Measurements from ENCODE around the gene JARID2.

The JARID2 gene

DNA sequence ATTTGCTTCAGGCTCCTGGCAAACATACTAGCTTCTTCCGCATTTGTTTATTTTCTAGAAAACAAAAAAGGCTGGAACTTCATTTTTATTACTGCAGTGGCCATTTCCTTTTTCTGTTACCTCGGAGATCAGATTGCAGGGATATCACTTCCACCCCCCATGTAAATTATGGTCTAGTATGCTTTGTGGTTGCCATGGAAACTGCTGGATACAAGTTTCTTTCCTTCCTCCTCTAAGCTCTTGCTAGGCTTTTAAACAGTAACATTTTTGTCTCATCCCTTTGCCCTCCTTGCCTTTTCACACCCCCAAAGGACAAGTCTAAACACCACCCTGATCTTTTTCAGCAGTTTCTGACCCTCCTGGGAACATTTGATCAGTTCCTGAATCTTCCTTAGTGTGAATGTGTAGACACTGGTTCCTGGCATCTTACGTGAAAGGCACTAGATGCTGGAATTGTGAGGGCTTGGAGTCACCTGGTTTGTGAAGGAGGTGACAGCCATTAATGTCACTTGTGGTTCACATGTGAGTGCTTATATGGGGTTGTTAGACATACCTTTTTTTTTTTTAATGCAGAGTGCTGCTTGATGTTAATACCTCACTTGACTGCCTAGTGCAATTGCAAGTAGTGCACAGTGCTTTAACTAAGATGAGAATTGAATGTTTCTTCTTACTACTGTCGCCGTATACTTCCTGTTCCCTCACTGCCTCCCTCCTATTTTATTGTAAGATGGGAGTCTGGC is 181.6 kb downstream of the JARID2 start:
- DNase-seq = no peak

DNA sequence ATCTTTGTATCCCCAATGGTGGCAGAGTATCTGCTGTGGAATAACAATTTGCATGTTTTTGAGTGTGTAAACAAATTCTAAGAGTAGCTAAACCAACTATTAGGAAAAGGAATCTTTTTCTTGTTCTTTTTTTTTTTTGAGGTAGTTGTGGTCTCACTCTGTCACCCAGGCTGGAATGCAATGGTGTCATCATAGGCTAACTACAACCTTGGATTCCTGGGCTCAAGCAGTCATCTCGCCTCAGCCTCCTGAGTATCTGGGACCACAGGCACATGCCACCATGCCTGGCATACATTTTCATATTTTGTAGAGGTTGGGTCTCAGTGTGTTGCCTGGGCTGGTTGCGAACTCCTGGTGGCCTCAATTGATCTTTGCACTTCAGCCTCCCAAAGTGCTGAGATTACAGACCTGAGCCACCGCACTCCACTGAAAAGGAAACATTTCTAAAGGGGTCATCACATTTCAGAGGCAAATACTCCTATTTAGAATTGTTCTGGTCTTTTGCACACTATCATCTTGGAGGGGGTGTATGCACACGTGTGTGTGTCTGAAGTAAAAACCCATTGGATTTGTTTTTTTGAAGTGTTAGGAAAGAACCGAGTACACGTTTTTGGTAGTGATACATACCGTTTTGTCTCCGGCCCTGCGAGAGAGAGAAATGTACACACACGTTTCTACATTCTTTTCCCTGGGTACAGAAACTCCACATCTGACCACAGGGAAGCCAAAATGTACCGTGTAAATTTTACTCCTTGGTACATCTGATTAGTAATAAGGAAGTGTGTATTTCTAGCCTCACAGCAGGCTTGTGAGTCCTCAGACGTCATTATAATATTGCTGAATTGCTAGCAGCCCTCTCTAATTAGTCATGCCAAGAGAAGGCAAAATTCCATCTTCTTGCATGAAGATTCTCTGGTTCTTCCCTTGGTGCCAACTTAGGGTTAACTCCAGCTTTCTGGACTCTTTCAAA is 183.6 kb downstream of the JARID2 start:
- no peak for DNase-seq

DNA sequence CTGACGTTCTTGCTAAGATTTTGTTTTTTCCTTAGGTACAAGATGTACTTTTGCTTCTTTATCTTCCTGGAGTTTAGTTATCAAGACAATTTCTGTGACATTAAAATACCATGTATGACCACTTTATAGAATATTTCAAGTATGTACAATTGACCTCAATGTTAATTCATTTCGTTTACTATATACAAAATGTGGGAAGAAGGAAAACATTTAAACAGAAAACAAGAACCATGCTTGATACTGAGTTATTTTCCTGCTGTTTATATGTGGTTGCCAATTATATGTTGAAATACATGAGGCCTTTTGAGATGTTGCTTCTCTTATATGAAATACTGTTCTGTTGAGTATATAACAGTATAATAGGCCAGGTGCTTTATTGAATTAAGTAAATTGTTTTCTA is 184.3 kb downstream of the JARID2 start:
- no peak for DNase-seq

DNA sequence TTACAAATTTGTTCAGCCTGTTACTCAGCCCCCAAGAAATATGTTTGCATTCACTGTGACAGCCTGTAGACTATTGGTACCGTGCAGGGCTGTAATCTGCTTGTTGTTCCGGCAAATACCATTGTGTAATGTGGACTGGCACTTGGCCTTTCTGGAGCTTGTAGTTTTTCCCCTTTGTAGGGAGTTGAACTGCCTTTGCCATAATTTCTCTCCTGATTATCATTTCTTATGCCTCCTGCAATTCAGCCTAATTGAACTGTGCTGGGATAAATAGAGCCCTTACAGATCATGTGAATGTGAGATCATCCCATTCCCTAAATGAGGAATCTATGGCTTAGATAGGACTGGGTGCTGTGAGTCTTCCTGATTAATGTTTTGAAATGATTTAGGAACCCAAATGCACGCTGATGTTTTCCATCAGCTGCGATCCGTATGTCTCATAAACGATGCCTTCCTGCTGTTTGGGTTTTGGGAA is 185.1 kb downstream of the JARID2 start:
- no peak for DNase-seq

DNA sequence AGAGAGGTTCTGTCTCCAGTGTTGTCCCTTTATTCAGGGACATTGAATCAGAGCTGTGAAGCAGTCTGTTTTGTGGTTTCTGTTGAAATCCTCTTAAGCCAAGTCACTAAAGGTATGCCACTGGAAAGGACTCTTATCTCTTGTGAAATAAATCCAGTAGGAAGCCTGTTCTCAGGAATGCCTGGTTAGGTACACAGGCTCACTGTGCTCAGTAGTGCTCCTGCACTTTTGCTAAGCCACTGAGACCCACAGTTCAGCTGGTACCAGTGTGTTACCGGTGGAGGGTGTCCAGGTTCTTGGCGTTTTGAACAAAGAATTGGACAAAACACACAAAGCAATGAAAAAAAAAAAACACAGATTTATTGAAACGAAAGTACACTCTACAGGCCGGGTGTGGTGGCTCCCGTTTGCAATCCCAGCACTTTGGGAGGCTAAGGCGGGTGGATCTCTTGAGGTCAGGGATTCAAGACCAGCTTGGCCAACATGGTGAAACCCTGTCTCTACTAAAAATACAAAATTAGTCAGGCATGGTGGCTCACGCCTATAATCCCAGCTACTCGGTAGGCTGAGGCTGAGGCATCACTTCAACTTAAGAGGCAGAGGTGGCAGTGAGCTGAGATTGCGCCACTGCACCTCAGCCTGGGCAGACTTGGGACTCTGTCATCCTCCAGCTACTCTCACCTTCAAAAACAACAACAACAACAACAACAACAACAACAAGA is 186.1 kb downstream of the JARID2 start:
- DNase-seq = no peak

DNA sequence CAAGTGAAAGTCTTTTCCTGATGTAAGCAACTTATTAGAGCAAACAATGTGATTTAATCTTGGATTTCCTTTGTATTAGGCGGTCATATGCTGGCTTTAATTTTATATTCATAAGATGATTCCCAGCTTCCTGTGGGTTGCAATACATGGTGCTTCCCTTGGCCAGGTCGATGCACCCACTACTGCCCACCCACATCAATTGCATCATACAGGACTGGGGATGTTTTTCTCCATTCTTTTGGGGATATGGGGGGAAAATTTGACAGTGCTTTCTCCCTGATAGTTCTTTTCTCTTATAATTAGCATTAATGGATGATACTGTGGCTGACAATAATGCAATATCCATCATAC is 187.6 kb downstream of the JARID2 start:
- no peak for DNase-seq

DNA sequence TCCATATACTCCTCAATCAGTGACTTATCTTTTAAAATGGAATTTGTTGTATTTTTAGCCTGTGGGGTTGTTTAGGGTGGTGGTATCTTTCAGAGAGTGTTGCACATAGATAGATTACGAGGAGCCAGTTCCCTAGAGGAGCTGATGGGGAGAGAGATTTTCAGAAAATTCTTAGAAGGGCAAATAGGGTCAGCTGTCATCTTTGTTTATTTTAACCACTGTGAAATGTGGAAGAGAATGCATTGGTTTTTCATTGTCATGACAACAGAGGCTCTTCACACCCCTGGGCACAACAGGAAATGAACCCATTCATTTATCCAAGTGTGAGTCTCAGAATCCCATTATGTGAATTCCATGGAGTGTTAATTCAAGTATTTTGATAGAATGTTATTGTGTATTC is 188.4 kb downstream of the JARID2 start:
- DNase-seq = no peak

DNA sequence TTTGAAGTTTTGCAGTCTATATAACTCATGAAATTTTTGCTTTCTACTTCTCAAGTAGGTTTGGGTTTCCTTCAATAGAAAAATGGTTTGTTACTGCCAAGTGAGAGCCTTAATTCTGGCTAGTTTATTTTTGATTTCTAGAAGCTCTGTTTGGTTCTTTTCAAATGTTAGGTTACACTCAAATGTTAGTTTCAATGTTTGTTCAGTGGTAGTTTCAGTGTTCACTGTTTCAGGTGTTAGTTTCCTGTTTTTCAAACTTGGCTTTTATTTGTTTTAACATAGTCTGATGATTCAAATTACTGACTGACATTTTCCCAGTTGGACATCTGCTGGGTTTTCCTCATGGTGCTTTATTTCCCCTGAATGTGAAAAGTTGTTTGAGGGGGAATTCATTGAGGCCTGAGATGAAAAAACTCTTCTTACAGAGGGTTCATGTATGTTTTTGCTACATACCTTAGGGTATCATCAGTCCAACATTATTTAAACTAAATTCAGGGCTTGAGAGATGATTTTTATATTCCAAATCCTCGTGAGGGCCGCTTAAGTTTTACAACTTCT is 189.0 kb downstream of the JARID2 start:
- DNase-seq = no peak

DNA sequence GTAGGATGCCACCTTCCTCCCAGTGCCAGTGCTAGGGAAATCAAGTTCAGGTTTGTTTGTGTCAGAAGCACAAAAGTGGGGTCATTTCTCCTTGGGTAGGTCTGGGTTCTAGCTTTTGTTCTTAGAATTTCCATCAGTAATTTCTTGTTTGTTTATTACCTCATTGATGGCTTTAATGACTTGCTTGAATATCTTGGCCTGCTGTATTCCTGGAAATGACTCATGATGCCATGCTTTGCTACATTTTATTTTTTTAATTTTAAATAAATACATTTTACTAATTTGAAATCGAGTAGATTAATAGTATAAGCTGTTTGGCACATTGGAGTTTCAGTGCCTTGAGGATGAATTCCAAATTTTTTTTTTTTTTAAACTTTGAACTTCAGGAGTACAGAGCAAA is 189.6 kb downstream of the JARID2 start:
- no peak for DNase-seq

DNA sequence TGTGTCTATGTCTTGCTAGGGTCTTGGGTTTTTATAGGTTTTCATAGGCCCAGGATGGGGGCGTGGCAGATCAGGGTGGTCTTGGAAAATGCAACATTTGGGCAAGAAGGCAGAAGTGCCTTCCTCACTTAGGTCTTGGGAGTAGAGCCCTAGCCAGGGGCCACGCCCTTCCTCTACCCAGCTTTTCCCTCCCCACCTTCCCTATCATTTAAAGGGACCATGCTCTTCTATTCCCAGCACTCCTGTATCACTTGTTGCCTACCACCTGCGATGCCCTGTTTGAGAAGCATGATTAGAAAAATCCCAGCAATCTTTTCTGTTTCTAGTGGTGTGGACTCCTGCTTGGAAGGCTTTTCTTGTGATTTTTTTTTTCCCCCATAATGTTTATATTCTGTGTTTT is 190.6 kb downstream of the JARID2 start:
- no peak for DNase-seq

DNA sequence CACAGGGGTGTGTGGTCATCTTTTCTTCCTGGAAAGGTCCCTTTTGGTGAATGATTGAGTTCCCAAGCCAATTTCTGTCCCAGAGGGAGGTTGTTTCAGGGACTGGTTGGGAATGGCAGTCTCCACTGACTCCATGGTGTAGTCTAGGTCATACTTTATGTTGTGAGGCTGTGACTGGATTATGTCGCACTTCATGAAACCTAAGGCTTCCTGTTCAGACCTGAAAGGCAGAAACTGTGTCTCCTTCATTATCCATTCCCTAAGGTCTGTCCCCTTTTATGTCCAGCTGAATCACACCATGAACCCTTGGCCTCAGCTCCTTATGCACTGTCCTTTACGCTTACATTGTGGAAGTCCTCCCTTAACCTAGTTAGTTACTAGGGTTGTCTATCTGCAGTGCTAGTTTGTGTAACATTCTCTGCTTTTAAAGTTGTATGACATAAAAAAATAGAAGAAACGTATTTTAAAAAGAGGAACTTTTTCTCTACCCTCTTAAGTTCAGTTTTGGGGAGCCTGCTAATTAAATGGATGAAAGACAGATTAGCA is 191.3 kb downstream of the JARID2 start:
- no peak for DNase-seq

DNA sequence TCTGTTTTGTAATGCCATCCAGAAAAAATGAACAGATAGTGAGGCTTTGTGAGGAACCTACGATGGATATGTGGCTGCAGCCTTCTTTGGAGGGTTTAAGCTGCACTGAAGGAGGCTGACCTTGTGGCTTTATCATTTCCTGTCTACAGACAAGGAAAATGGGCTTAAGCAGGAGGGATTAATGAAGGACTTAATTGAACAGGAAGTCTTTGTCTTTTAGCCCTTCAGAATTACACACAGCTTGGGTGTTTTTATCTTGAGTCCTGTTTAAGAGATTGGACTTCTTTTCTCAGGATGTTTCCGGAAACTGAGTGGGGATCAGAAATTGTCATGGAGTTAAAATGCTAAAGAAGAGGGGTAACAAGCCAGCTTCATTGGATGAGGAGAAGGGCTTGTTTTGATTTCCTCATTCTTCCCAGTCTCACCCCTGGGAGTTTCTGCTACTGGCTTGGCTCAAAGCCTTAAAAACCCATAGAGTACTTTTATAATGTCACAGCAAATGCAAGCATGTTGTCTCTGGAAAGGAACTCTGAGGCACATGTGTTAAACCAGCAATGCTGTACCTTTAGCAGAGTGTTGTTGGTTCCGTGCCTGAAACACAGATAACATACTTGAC is 193.6 kb downstream of the JARID2 start:
- DNase-seq = no peak

DNA sequence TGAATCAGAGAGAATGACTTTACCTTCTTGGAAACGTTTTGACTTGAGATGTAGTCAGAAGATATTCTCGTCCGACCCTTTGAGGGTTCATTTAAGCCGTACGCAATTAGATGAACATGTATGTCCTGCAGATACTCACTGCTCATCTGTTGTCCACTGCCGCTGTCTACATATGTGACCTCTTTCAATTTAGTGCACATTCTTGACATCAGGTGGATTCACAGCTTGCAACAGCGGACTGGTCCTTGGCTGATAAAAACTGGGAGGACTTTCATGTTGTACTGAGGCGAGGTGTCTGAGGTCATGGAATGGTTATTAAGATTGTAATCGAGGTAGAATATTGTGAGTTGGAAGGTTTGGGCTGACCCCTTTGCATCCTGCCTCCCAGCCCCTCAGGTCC is 194.2 kb downstream of the JARID2 start:
- DNase-seq = no peak

DNA sequence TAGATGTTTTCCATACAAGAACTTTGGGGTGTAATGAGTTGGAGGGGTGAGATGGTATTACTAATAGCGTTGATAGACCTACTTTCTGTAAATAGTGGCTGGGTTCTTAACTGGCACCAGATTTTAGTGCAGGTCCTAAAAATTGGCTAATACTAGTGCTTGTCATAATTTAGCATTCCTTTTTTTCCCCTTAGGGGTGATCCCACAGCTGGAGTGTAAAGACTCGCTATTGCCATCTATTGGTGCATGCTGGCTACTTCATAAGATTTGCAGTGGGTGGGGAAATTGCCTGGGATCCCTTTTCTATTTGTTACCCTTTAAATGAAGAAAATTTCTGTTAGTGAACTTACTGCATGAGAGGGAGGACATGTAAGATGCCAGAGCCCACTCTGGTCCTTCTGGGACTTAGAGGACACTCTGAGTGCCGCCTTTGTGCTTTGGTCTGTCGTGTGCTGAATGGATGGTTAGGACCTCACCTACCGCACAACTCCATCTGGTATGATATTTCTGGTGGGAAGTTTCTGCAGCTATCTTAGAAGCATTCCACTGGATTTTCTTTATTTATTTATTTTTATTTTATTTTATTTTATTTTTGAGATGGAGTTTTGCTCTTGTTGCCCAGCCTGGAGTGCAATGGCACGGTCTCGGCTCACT is 195.5 kb downstream of the JARID2 start:
- DNase-seq = no peak

DNA sequence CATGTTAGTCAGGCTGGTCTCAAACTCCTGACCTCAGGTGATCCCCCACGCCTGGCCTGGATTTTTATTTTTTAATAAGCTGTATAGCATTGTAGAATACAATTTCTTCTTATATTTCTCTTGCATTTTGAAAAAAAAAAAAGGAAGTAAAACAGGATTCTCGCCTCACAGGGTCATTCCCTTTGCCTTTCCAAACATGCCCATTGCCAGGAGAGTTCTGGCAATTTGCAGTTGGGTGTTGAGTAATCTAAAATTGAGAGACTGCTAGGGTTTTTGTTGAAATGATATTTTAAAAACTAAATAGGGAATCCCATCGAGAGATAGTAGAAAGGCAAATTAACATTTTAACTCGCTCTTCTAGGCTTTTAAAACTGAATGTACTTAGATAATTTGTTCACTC is 196.1 kb downstream of the JARID2 start:
- DNase-seq = no peak

DNA sequence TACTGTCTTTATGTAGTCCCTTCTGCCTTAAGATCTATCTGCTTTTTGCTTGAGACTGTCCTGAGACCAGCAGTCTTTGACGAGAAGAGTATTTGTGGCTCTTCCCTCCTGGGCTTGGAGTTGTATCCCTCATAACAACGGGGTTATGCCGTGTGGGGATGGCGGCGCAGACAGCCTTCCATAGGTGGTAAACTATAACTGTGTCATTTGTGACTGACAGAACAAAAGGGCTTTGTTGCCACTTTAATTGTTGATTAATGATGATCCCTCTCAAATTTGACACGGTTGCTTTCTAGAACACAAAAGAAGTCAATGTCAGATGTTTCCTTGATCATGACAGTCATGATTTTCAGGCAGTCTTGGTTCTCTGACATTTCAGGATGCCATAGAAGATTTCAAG is 196.6 kb downstream of the JARID2 start:
- no peak for DNase-seq

DNA sequence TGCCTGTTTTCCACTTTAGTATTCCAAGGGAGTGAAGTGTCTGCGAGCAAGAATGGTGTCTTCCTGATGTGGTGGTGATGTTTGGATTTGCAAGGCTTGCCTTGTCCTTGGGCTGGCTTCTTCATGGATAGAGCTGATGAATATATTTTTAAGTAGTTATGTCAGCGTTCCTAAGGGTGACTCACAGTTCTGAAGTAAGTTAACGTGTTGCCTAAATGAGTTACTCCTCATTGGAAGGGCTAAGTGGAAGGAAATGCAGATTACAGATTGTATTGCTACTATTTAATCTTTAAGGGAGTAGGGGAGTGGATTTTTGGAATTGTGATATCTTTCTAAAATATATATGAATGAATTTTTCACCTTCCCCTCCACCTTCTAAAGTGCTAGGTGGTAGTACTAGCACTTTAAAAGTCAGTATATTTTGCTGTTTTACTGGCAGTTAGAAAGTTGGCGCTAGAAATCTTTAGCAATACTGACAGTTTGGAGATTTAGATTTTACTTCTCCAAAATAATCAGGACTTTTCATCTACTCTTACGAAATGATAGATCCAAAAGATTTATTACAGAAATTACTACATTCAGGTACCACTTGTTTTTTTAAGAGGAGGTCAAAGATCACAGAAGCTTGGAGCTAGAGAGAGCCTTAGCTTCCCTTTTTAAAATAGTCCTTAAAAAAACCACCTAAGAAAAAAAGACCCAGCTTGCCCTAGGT is 197.4 kb downstream of the JARID2 start:
- DNase-seq = no peak

DNA sequence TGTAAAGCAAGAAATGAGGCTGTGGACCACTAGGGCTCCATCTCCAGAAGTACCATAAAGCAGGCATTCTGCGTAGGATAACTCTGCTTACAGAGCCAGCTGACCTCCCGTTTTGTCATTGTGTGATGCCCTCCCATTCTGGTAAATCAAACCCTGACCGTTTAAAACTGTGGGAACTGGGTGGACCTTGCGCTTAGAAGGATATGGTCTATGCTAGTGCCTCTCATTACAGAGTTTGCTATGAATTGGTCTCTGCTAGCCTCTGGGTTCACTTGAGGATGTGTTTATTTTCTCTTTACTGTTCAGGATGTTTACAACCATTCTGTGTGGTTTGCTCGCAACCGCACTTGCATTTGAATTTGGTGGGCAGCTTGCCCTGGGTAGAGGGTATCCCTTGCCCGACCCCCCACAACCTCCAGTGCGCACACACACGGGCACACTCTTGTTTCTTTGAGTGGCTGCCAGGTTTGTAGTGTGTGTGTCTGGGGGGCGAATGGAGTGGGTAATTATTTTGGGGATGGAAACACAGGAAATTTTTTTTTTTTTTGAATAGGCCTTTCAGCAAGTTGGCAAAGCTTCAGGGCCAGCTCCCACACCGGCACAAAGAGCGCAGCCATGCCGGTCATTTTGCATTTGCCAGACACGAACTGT is 198.3 kb downstream of the JARID2 start:
- DNase-seq = peak; percentile 23

DNA sequence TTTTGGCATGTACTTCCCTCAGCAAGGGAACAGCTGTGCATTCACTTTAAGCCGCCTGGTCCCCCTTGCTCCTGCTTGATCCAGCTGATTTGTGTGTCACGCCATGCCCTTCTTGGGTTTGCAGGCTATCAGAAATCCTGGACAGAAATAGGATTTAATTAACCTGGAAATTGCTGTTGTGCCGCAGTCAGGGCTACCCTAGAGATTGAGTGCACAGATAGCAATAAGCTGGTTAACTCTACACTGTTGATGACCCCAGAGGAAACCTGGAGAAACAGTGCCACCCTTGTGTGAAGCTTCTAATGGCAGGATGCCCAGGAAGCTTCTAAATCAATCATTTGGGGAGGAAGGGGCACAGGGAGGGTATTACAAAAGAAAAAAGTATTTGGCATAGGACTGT is 199.0 kb downstream of the JARID2 start:
- DNase-seq = peak; percentile 13

DNA sequence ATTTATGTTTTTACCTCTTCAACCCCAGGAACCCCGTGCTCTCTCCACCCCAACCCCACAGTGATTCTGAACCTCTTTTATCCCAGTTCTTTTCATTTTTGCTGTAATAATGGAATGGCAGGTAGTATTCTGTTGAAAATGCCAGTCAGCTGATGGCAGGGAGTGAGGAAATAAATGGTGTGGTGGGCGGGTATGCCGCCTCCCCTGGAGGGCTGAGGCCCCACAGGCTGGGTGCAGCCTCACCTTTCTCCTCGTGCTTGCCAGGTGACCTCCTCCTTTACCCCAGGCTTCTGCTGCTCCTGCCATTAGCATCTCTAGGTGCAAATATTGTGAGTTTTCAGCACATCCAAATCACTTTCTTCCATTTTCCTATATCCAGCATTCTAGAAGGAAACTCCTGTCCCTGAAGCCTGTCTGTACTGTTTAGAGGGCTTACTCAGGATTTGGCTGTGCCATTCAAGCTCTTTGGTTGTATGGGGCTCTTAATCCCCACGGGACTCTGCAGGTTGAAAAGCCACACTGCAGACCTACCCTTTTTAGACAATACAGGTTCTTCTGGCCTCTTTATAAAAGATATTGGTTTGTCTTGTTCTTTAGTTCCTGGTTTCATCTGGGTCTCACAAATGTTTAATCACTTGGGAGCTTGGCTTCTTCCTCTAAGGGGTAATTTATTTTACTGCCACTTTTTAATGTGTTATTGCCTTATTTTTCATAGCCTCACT is 201.8 kb downstream of the JARID2 start:
- DNase-seq = no peak
